Measurements from ENCODE around the gene UBIAD1.

Gene UBIAD1

GRCh38 chr1:11237356-11237755, 35.6 kb upstream of the UBIAD1 start:
- Histone ChIP-seq H2AFZ (no peak overlapping the region), H3K9ac (no peak overlapping the region), H3K79me2 (no peaks in the 10 kb centered on the region), H3K4me1 (no peaks in the 10 kb centered on the region), H3K4me3 (ENCODE audit: low read depth, low read length) (no peak overlapping the region), H3K27me3 (ENCODE audit: control insufficient read depth, insufficient read depth, low read length) (no peaks in the 10 kb centered on the region), H3K4me2 (ENCODE audit: low read length) (no peak overlapping the region), H3K27ac (no peak overlapping the region), H3K36me3 (ENCODE audit: control insufficient read depth, insufficient read depth, low read length) (no peaks in the 10 kb centered on the region), H3K9me3 (ENCODE audit: control insufficient read depth, low read length) (no peaks in the 10 kb centered on the region)
- TF ChIP-seq, protein P1, sequence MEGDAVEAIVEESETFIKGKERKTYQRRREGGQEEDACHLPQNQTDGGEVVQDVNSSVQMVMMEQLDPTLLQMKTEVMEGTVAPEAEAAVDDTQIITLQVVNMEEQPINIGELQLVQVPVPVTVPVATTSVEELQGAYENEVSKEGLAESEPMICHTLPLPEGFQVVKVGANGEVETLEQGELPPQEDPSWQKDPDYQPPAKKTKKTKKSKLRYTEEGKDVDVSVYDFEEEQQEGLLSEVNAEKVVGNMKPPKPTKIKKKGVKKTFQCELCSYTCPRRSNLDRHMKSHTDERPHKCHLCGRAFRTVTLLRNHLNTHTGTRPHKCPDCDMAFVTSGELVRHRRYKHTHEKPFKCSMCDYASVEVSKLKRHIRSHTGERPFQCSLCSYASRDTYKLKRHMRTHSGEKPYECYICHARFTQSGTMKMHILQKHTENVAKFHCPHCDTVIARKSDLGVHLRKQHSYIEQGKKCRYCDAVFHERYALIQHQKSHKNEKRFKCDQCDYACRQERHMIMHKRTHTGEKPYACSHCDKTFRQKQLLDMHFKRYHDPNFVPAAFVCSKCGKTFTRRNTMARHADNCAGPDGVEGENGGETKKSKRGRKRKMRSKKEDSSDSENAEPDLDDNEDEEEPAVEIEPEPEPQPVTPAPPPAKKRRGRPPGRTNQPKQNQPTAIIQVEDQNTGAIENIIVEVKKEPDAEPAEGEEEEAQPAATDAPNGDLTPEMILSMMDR (IDR thresholded peaks at IDR 0.05), result no peak

- TF ChIP-seq, protein P1 (IDR thresholded peaks at IDR 0.05), result no peak
- H3K27me3 ChIP-seq (ENCODE audit: control insufficient read depth, insufficient read depth, low read length), result no peaks in the 10 kb centered on the region
- H3K36me3 ChIP-seq (ENCODE audit: control insufficient read depth, insufficient read depth, low read length), result no peaks in the 10 kb centered on the region
- H3K9me3 ChIP-seq (ENCODE audit: control insufficient read depth, low read length), result no peaks in the 10 kb centered on the region
- H3K4me2 ChIP-seq (ENCODE audit: low read length), result no peak overlapping the region
- no peaks in the 10 kb centered on the region for H3K4me1 ChIP-seq
- H3K4me3 ChIP-seq (ENCODE audit: low read depth, low read length), result no peak overlapping the region
- H3K79me2 ChIP-seq, result no peaks in the 10 kb centered on the region
- no peak overlapping the region for H3K27ac ChIP-seq
- no peak overlapping the region for H2AFZ ChIP-seq
- H3K9ac ChIP-seq, result no peak overlapping the region
Measured at GRCh38 chr1:11238311-11238710, 34.7 kb upstream of the UBIAD1 start.

DNA sequence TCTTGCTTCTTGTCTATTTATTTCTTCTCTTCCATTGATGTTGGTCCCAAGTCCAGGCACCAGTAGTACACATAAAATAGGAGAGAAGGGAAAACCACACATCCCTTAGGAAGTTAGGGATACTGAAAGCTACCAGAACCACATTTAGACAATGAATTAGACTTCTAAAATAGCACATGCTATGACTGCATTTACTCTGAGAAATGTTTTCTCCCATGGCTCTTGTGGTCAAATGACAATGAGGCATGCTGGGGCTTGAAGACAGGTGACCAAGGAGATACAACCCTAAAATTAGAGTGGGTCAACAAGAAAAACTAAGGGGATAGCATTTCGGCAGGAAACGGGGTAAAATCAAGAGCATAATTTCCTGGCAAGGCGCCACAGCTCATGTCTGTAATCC, 27.8 kb upstream of the UBIAD1 start:
- TF ChIP-seq, protein P1 (IDR thresholded peaks at IDR 0.05), result no peak
- Histone ChIP-seq H2AFZ (no peak overlapping the region), H3K4me3 (ENCODE audit: low read depth, low read length) (no peak overlapping the region), H3K36me3 (ENCODE audit: control insufficient read depth, insufficient read depth, low read length) (no peaks in the 10 kb centered on the region), H3K27me3 (ENCODE audit: control insufficient read depth, insufficient read depth, low read length) (no peaks in the 10 kb centered on the region), H3K9me3 (ENCODE audit: control insufficient read depth, low read length) (no peaks in the 10 kb centered on the region), H3K4me2 (ENCODE audit: low read length) (no peak overlapping the region), H3K9ac (no peak overlapping the region), H3K27ac (no peak overlapping the region), H3K4me1 (no peaks in the 10 kb centered on the region), H3K79me2 (no peaks in the 10 kb centered on the region)

DNA sequence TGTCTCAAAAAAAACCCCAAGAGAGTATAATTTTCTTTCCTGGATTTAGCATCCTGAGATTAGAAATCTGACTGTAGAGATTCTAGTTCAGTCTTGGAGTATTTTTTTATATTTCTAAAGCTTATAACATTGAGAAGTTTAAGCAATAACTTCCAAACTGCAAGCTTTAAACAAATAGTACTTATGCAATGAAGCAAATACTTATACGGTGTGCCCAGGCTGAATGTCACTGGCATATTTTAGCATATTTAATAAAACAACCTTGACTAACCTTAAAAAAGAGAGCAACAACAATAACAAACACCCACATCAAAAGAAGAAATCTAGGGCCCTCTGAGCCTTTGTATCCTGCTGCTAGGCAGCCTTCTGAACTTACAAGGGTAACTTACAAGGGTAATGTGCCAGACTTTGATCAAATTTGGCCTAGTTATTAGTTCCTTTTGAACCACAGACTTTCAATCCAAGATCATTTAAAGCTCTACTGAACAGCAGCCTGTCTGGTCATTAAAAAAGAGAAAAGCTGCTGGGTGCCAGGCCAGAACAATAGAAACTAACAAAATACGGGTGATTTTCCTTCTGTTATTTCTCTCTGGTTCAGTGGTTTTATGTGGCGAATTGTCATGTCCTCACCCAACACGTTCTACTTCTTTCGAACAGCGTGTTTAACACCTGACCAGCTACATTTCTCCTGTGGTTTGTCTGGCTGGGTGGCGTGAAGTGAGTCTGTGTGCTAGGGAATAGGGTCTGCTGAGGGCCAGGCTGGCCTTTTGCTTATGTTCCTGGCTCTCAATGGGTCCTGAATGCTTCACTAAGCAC, 26.9 kb upstream of the UBIAD1 start:
- Histone ChIP-seq H3K9ac (no peak overlapping the region), H3K79me2 (no peaks in the 10 kb centered on the region), H2AFZ (no peak overlapping the region), H3K4me3 (ENCODE audit: low read depth, low read length) (no peak overlapping the region), H3K36me3 (ENCODE audit: control insufficient read depth, insufficient read depth, low read length) (no peaks in the 10 kb centered on the region), H3K4me2 (ENCODE audit: low read length) (no peak overlapping the region), H3K4me1 (no peaks in the 10 kb centered on the region), H3K27me3 (ENCODE audit: control insufficient read depth, insufficient read depth, low read length) (no peaks in the 10 kb centered on the region), H3K27ac (no peak overlapping the region), H3K9me3 (ENCODE audit: control insufficient read depth, low read length) (no peaks in the 10 kb centered on the region)
- TF ChIP-seq, protein P1 (IDR thresholded peaks at IDR 0.05), result no peak

GRCh38 chr1:11248169-11248568, 24.8 kb upstream of the UBIAD1 start:
- no peak overlapping the region for H3K27ac ChIP-seq
- no peaks in the 10 kb centered on the region for H3K27me3 ChIP-seq (ENCODE audit: control insufficient read depth, insufficient read depth, low read length)
- H3K36me3 ChIP-seq (ENCODE audit: control insufficient read depth, insufficient read depth, low read length), result no peaks in the 10 kb centered on the region
- H3K4me2 ChIP-seq (ENCODE audit: low read length), result no peak overlapping the region
- no peak overlapping the region for H3K4me3 ChIP-seq (ENCODE audit: low read depth, low read length)
- H3K4me1 ChIP-seq, result no peaks in the 10 kb centered on the region
- no peaks in the 10 kb centered on the region for H3K9me3 ChIP-seq (ENCODE audit: control insufficient read depth, low read length)
- no peak overlapping the region for H3K9ac ChIP-seq
- H2AFZ ChIP-seq, result no peak overlapping the region
- TF ChIP-seq, protein P1 (IDR thresholded peaks at IDR 0.05), result no peak
- no peaks in the 10 kb centered on the region for H3K79me2 ChIP-seq
